ENCODE results near the gene KCNQ1.

KCNQ1 gene

GRCh38 chr11:2799881-2800654 lies 355.3 kb downstream of the KCNQ1 start:
- DNase-seq (ENCODE audit: insufficient read length, low spot score) = no peak
- TF ChIP-seq CTCF (IDR thresholded peaks at IDR 0.05; ENCODE audit: insufficient read depth, missing control alignments) = no peak
- FAIRE-seq = no peak

DNA sequence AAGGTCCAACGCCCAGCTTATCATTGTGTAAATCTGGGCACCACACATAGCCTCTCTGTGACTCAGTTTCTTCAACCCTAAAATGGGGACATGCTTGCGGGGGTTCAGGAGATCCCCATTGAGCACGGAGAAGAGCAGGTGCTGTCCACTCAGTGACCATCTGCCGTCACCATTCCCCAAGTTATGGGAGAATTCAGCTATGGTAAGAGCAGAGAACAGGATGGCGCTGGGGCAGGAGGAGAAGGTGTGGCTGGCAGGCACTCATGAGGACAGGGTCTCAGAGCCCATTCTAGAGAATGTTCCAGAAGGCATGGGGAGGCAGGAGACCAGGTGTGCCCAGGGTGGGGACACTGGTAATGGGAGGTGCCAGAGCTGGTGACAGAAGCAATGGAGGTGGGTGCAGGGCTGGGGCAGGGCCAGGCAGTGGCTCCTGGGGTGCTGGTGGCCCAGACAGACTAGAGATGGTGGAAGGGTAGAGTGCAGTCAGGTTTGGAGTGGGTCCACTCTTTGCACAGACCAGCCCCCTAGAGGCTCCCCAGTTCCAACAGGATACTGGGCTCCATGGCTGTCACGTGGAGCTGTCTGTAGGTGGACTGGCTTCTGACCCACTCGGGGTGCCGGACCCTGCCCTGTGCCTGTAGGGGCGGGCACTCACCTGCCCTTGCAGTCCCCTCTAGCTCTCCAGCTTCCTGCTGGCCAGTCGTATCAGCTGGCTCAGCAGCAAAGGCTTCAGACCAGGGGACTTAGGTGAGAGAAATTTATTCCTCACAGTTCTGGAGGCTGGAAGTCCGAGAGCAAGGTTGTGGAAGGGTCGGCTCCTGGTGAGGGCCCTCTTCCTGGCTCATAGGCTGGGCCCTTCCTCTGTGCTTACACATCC lies 356.1 kb downstream of the KCNQ1 start:
- no peak for DNase-seq (ENCODE audit: insufficient read length, low spot score)
- TF ChIP-seq CTCF (IDR thresholded peaks at IDR 0.05; ENCODE audit: insufficient read depth, missing control alignments) = no peak
- no peak for FAIRE-seq

GRCh38 chr11:2801711-2802388 lies 357.0 kb downstream of the KCNQ1 start:
- DNase-seq (ENCODE audit: insufficient read length, low spot score) = no peak
- TF ChIP-seq CTCF (IDR thresholded peaks at IDR 0.05; ENCODE audit: insufficient read depth, missing control alignments) = no peak
- no peak for FAIRE-seq

- TF ChIP-seq CTCF (IDR thresholded peaks at IDR 0.05; ENCODE audit: insufficient read depth, missing control alignments) = no peak
- DNase-seq (ENCODE audit: insufficient read length, low spot score) = no peak
- no peak for FAIRE-seq
Observed at GRCh38 chr11:2802389-2803185, 357.8 kb downstream of the KCNQ1 start.

DNA sequence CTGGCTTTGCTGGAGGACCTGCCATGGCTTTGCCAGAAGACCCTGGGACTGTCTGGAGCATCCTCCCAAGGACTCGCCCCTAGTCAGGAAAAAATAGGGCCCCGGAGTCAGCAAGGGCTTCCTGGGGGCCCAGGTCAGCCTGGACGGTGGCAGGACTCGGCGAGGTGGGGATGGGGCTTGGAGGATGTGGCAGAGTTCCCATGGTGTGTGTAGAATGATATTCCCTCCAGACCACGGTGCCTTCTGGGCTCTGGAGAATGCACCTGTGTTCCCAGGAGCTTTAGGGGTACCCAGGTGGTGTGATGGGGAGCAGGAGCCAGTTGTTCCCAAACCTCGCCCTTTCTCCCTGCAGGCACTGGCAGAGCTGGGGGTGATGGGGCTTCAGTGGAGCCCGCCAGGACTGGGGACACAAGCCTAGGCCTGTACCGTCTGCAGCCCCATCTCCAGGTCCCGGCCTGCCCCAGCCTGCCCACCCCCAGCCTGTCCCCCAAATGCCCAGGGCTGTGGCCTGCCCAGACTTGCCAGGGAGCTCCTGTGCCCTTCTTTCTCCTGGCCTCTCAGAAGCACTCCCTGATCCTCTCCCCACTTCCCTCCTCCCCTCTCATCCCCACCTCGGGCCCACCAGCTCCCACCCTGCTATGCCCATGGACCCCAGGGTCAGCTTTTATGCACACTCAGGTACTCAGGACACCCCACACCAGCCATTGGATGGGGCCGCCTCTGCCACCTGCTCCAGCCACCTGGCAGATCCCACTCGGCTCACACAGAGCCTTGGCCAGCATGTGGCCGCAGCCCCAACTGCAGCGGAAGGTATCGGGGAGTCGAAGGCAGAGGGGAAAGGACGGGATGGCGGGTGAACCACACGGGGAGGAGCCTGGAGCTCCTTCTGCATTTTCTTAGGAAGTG lies 358.6 kb downstream of the KCNQ1 start:
- FAIRE-seq = no peak
- no peak for TF ChIP-seq CTCF (IDR thresholded peaks at IDR 0.05; ENCODE audit: insufficient read depth, missing control alignments)

GRCh38 chr11:2804189-2804588 lies 359.4 kb downstream of the KCNQ1 start:
- no peak for TF ChIP-seq CTCF (IDR thresholded peaks at IDR 0.05; ENCODE audit: insufficient read depth, missing control alignments)
- DNase-seq (ENCODE audit: insufficient read length, low spot score) (no peak), FAIRE-seq (no peak)

More for the DNA sequence above, 358.6 kb downstream of the KCNQ1 start:
- DNase-seq (ENCODE audit: insufficient read length, low spot score) = no peak
